SK-N-SH (cell line): ENCODE data around the gene DLEC1. TPM values are rescaled to one million over a fixed set of nuclear protein-coding genes. Genes with fewer than 3 reads are reported as not detected.

Experiments
- CTCF ChIA-PET: fragments of 300-600, 350-600 bp; formaldehyde crosslinking; extraction: SDS; loops from one replicate; lab custom pipeline; 2021; lab: Yijun Ruan, JAX
- POLR2A ChIA-PET: fragments of 350-600 bp; sonication (Branson Sonifier 250); formaldehyde crosslinking; extraction: SDS; loops from one replicate; lab custom pipeline; 2020; ENCODE audit warnings: antibody characterized with exemption, inconsistent platforms; lab: Yijun Ruan, JAX
- DNase-seq: peaks from one replicate; pipeline ENCODE4 v3.0.0; 2012
- H2AFZ ChIP-seq: fragments of 200-600 bp; sonication (generic); 2 replicates; pipeline ENCODE4 v1.8.1; 2016; ENCODE audit warnings: antibody characterized with exemption, mild to moderate bottlenecking, low read depth
- H3F3A ChIP-seq: fragments of 200-600 bp; sonication (generic); replicated peaks from 2 replicates; pipeline ENCODE3; 2016; ENCODE audit warnings: antibody characterized with exemption, mild to moderate bottlenecking; ENCODE audit not compliant: insufficient read depth
- H3K27ac ChIP-seq, 2 experiments: fragments of 200-500 bp in 1 of 2; fragments of 200-600 bp in 1 of 2; sonication (Bioruptor generic) in 1 of 2; sonication (generic), shearing (Covaris generic) in 1 of 2; 2 replicates each; pipeline versions ENCODE4 v1.5.1 to v1.6.1; 2014 to 2016; ENCODE audit warnings: low read depth in 2 of 2, inconsistent platforms in 1 of 2, low read length in 1 of 2, mild to moderate bottlenecking in 1 of 2, mixed read lengths in 1 of 2
- H3K27me3 ChIP-seq: fragments of 200-600 bp; sonication (generic), shearing (Covaris generic); 2 replicates; pipeline ENCODE4 v1.6.1; 2016; ENCODE audit warnings: mixed run types; ENCODE audit not compliant: insufficient read depth
- H3K36me3 ChIP-seq, 2 experiments: fragments of 200-500 bp in 1 of 2; fragments of 200-600 bp in 1 of 2; sonication (Bioruptor generic) in 1 of 2; sonication (generic) in 1 of 2; replicated peaks in 1 of 2; 2 replicates each; pipeline versions ENCODE3 to v1.5.1; 2014 to 2016; ENCODE audit warnings: low read length in 1 of 2, mild to moderate bottlenecking in 1 of 2; ENCODE audit not compliant: insufficient read depth in 2 of 2, control insufficient read depth in 1 of 2
- H3K4me1 ChIP-seq, 2 experiments: fragments of 200-500 bp in 1 of 2; fragments of 200-600 bp in 1 of 2; sonication (Bioruptor generic) in 1 of 2; sonication (generic), shearing (Covaris generic) in 1 of 2; 2 replicates each; pipeline versions ENCODE4 v1.5.1 to v1.6.1; 2014 to 2016; ENCODE audit warnings: low read depth in 1 of 2, low read length in 1 of 2, mixed run types in 1 of 2; ENCODE audit not compliant: insufficient read depth in 2 of 2, control insufficient read depth in 1 of 2
- H3K4me2 ChIP-seq: fragments of 200-600 bp; sonication (generic), shearing (Covaris generic); 2 replicates; pipeline ENCODE4 v1.6.1; 2017; ENCODE audit warnings: mixed run types
- H3K4me3 ChIP-seq, 2 experiments: fragments of 200-500 bp in 1 of 2; fragments of 200-600 bp in 1 of 2; sonication (Bioruptor generic) in 1 of 2; sonication (generic), shearing (Covaris generic) in 1 of 2; 2 replicates each; pipeline versions ENCODE4 v1.5.1 to v1.8.1; 2014 to 2016; ENCODE audit warnings: low read depth in 2 of 2, inconsistent platforms in 1 of 2, low read length in 1 of 2, mild to moderate bottlenecking in 1 of 2, mixed read lengths in 1 of 2, moderate library complexity in 1 of 2
- H3K79me2 ChIP-seq: fragments of 200-600 bp; sonication (generic); 2 replicates; pipeline ENCODE4 v1.8.1; 2017; ENCODE audit warnings: mild to moderate bottlenecking; ENCODE audit not compliant: insufficient read depth
- H3K9ac ChIP-seq: fragments of 200-600 bp; sonication (generic); 2 replicates; pipeline ENCODE4 v1.6.1; 2017; ENCODE audit warnings: mixed run types
- H3K9me2 ChIP-seq: fragments of 200-600 bp; sonication (generic); 2 replicates; pipeline ENCODE4 v1.6.1; 2017; ENCODE audit warnings: mixed run types
- H3K9me3 ChIP-seq: fragments of 200-600 bp; sonication (generic); 2 replicates; pipeline ENCODE4 v1.6.1; 2017; ENCODE audit warnings: mixed run types, mild to moderate bottlenecking, moderate library complexity
- H4K20me1 ChIP-seq: fragments of 200-600 bp; sonication (generic); 2 replicates; pipeline ENCODE4 v1.6.1; 2017; ENCODE audit warnings: mild to moderate bottlenecking, mixed run types; ENCODE audit not compliant: insufficient read depth
- CHD2 ChIP-seq: fragments of 150-350 bp; IDR thresholded peaks from 2 replicates; pipeline ENCODE4 v1.6.1; 2018; ENCODE audit warnings: low read length; ENCODE audit not compliant: partially characterized antibody
- ELF1 ChIP-seq: IDR thresholded peaks from 2 replicates; pipeline ENCODE4 v1.4.0; 2012
- FOSL2 ChIP-seq: IDR thresholded peaks from 2 replicates; pipeline ENCODE4 v1.4.0; 2012; ENCODE audit warnings: low read depth, mild to moderate bottlenecking, moderate library complexity, borderline replicate concordance
- FOXJ3 ChIP-seq: sonication (generic); formaldehyde crosslinking; IDR thresholded peaks from 2 replicates; pipeline ENCODE4 v1.5.1; 2020; ENCODE audit warnings: mild to moderate bottlenecking, missing genetic modification reagents
- GABPA ChIP-seq: IDR thresholded peaks from 2 replicates; pipeline ENCODE4 v1.4.0; 2012; ENCODE audit warnings: low read depth, mild to moderate bottlenecking
- MEF2A ChIP-seq: IDR thresholded peaks from 2 replicates; pipeline ENCODE4 v1.4.0; 2012; ENCODE audit warnings: low read depth, borderline replicate concordance
- MXI1 ChIP-seq: IDR thresholded peaks from 2 replicates; pipeline ENCODE4 v1.6.1; 2012; ENCODE audit warnings: mild to moderate bottlenecking, low read depth, low read length, improper control_type of control experiment
- NFIC ChIP-seq: IDR thresholded peaks from 2 replicates; pipeline ENCODE4 v1.4.0; 2012; ENCODE audit warnings: borderline replicate concordance
- POLR2AphosphoS5 ChIP-seq: IDR thresholded peaks from 2 replicates; pipeline ENCODE4 v1.6.1; 2012; ENCODE audit warnings: low read depth, low read length
- RXRA ChIP-seq: IDR thresholded peaks from 2 replicates; pipeline ENCODE4 v1.4.0; 2012; ENCODE audit warnings: low read depth, mild to moderate bottlenecking, borderline replicate concordance
- SIN3A ChIP-seq: IDR thresholded peaks from 2 replicates; pipeline ENCODE4 v1.6.1; 2012; ENCODE audit warnings: low read depth, mild to moderate bottlenecking, low read length, moderate library complexity, borderline replicate concordance
- SMC3 ChIP-seq: IDR thresholded peaks from 2 replicates; pipeline ENCODE4 v1.6.1; 2012; ENCODE audit warnings: low read depth, low read length, improper control_type of control experiment
- YY1 ChIP-seq: IDR thresholded peaks from 2 replicates; pipeline ENCODE4 v1.4.0; 2012; ENCODE audit warnings: low read depth, mild to moderate bottlenecking
- WGBS: methylation state at CpG from one replicate; pipeline ENCODE4 v1.1.6; 2017; ENCODE audit warnings: low lambda C conversion rate; 5-methylcytosine and 5-hydroxymethylcytosine counted together
- polyA plus RNA-seq, 3 experiments: library from polyadenylated mRNA; depleted of rRNA; stranded (reverse); fragments of >200 nt; gene quantifications; 2 replicates each; pipeline ENCODE4 v1.2.3, GENCODE V29; 2012
- TF ChIP-seq, protein P1 (sequence below): IDR thresholded peaks from 2 replicates; pipeline ENCODE4 v1.4.0; 2012; ENCODE audit warnings: low read depth, borderline replicate concordance
- TF ChIP-seq, protein P2 (sequence below): fragments of 200-600 bp; sonication (generic); IDR thresholded peaks from 2 replicates; pipeline ENCODE4 v1.6.1; 2017; ENCODE audit warnings: antibody characterized with exemption, mild to moderate bottlenecking, moderate library complexity
- TF ChIP-seq, protein P3 (sequence below): IDR thresholded peaks from 2 replicates; pipeline ENCODE4 v1.4.0; 2012; ENCODE audit warnings: low read depth
- TF ChIP-seq, protein P4 (sequence below): IDR thresholded peaks from 2 replicates; pipeline ENCODE4 v1.4.0; 2012; ENCODE audit warnings: low read depth, borderline replicate concordance

The DLEC1 gene
- polyA plus RNA-seq, 1 of the 3 experiments (the other 2 are of a cell fraction) = 0.02 TPM

DNA sequence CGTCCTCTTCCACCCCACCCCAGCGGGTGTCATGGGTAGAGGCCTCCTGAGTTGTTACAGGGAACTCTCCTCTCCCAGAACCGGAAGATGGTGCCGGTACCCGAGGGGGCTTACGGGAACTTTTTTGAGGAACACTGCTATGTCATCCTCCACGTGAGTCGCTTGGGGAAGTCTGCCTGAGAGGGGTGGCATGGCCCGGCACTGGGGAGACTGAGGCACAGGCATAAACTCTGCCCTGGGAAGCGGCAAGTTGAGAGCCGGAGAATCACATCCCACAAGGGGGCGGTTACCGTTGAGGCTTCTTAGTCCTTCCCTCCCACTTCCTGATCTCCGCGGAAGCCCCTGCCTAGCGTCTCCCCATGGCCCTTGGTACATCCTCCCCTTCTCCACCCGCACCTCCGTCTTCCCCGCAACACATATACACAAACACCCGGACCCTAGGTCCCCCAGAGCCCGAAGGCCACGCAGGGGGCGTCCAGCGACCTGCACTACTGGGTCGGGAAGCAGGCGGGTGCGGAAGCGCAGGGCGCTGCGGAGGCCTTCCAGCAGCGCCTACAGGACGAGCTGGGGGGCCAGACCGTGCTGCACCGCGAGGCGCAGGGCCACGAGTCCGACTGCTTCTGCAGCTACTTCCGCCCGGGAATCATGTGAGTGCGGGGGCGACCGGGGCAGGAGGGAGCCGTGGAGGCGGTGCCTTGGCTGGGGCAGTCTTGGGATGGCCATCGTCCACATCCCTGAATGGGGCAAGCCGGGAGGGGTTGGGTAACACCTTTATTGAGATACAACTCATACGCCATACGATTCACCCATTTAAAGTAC lies 45.0 kb upstream of the DLEC1 start:
- no peaks in the 10 kb centered on the region for H3K9me2 ChIP-seq
- WGBS = 25% methylated on average over 39 of the region's 49 CpGs
- H3K79me2 ChIP-seq = no peaks in the 10 kb centered on the region
- H3K4me2 ChIP-seq = peak overlapping the region; percentile 89
- no peaks in the 10 kb centered on the region for H4K20me1 ChIP-seq
- peak; percentile 82 for DNase-seq
- no peaks in the 10 kb centered on the region for H3K36me3 ChIP-seq
- H3K27me3 ChIP-seq = no peaks in the 10 kb centered on the region
- ChIA-PET POLR2A (interaction anchor here (0.7 to 1.0 kb wide), 3 partner anchors 48 to 143 kb away, joined by 3 to 4 read pairs (median 4); partner anchors contain the start of gene ACAA1), CTCF (interaction anchor here (0.9 to 1.6 kb wide), 2 partner anchors 138 to 139 kb away, joined by 3 to 4 read pairs; no protein-coding TSS in a partner anchor)
- no peaks in the 10 kb centered on the region for H3K9me3 ChIP-seq
- peaks cover 5 to 15% of the 10 kb centered on the region in 2 experiments; a peak in 3 of 4 replicates for H3K4me1 ChIP-seq
- peak overlapping the region; percentile 62 to 69 for H3K4me3 ChIP-seq
- peak overlapping the region; percentile 99 for H2AFZ ChIP-seq
- H3K27ac ChIP-seq = peak overlapping the region; percentile 54 to 77
- H3K9ac ChIP-seq = peak overlapping the region; percentile 77
- TF ChIP-seq CHD2 (no peak), NFIC (no peak), FOSL2 (no peak), POLR2AphosphoS5 (peak; percentile 43; the same call in 1 of the 2 replicates), SMC3 (no peak), MEF2A (no peak), SIN3A (peak; percentile 26; the same call in 1 of the 2 replicates), FOXJ3 (CRISPR knock-in tag) (0 out of 2 replicates have a peak, but pooled peaks have one; percentile 51), ELF1 (peak; percentile 79), RXRA (no peak), YY1 (no peak), GABPA (peak; percentile 68), MXI1 (0 out of 2 replicates have a peak, but pooled peaks have one; percentile 44)
- TF ChIP-seq, protein P1, sequence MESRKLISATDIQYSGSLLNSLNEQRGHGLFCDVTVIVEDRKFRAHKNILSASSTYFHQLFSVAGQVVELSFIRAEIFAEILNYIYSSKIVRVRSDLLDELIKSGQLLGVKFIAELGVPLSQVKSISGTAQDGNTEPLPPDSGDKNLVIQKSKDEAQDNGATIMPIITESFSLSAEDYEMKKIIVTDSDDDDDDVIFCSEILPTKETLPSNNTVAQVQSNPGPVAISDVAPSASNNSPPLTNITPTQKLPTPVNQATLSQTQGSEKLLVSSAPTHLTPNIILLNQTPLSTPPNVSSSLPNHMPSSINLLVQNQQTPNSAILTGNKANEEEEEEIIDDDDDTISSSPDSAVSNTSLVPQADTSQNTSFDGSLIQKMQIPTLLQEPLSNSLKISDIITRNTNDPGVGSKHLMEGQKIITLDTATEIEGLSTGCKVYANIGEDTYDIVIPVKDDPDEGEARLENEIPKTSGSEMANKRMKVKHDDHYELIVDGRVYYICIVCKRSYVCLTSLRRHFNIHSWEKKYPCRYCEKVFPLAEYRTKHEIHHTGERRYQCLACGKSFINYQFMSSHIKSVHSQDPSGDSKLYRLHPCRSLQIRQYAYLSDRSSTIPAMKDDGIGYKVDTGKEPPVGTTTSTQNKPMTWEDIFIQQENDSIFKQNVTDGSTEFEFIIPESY = no peak
- TF ChIP-seq, protein P2, sequence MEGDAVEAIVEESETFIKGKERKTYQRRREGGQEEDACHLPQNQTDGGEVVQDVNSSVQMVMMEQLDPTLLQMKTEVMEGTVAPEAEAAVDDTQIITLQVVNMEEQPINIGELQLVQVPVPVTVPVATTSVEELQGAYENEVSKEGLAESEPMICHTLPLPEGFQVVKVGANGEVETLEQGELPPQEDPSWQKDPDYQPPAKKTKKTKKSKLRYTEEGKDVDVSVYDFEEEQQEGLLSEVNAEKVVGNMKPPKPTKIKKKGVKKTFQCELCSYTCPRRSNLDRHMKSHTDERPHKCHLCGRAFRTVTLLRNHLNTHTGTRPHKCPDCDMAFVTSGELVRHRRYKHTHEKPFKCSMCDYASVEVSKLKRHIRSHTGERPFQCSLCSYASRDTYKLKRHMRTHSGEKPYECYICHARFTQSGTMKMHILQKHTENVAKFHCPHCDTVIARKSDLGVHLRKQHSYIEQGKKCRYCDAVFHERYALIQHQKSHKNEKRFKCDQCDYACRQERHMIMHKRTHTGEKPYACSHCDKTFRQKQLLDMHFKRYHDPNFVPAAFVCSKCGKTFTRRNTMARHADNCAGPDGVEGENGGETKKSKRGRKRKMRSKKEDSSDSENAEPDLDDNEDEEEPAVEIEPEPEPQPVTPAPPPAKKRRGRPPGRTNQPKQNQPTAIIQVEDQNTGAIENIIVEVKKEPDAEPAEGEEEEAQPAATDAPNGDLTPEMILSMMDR = no peak
- TF ChIP-seq, protein P3, sequence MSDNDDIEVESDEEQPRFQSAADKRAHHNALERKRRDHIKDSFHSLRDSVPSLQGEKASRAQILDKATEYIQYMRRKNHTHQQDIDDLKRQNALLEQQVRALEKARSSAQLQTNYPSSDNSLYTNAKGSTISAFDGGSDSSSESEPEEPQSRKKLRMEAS = peak; percentile 95
- TF ChIP-seq, protein P4, sequence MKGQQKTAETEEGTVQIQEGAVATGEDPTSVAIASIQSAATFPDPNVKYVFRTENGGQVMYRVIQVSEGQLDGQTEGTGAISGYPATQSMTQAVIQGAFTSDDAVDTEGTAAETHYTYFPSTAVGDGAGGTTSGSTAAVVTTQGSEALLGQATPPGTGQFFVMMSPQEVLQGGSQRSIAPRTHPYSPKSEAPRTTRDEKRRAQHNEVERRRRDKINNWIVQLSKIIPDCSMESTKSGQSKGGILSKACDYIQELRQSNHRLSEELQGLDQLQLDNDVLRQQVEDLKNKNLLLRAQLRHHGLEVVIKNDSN = peak; percentile 65
- H3F3A ChIP-seq = peaks cover 4% of the 10 kb centered on the region
